HG03342 (cell line): ENCODE measurements around the gene SLC16A10.
"Not testable (repeated sequence)": the region's sequence is repeated elsewhere in the genome, so short reads cannot be mapped to it uniquely, and the experiment has no call there.

Experiments
- ATAC-seq: cut with Tn5 transposase; IDR thresholded peaks from one replicate; pipeline ENCODE4 v1.9.1; 2021; ENCODE audit warnings: mild to moderate bottlenecking, moderate library complexity; ENCODE audit not compliant: unreplicated experiment

SLC16A10 gene

GRCh38 chr6:111087106-111087835, at the start of gene SLC16A10:
TSS of gene SLC16A10 (plus strand) at chr6:111087503. CDS start at chr6:111087753, 250 bp downstream.
- ATAC-seq: peak; percentile 86

GRCh38 chr6:111038534-111039252, 48.6 kb upstream of the SLC16A10 start:
- peak; percentile 74 for ATAC-seq

- no peak for ATAC-seq
These were observed 45.4 kb upstream of the SLC16A10 start for GRCh38 chr6:111041917-111042316.

- no peak for ATAC-seq
These were observed 40.1 kb upstream of the SLC16A10 start for GRCh38 chr6:111047244-111047643.

GRCh38 chr6:111050261-111051023, 36.9 kb upstream of the SLC16A10 start:
- no peak for ATAC-seq

GRCh38 chr6:111052171-111052570, 35.1 kb upstream of the SLC16A10 start:
- no peak for ATAC-seq

GRCh38 chr6:111057074-111057752, 30.1 kb upstream of the SLC16A10 start:
- peak; percentile 71 for ATAC-seq

GRCh38 chr6:111061508-111061907, 25.8 kb upstream of the SLC16A10 start:
- no peak for ATAC-seq

- ATAC-seq: not testable (repeated sequence)
These were observed 25.3 kb upstream of the SLC16A10 start for GRCh38 chr6:111061985-111062384.

GRCh38 chr6:111062860-111063259, 24.4 kb upstream of the SLC16A10 start:
- not testable (repeated sequence) for ATAC-seq

GRCh38 chr6:111068109-111068865, 19.0 kb upstream of the SLC16A10 start:
- ATAC-seq: no peak

- no peak for ATAC-seq
These were observed 18.5 kb upstream of the SLC16A10 start for GRCh38 chr6:111068866-111069234.

- no peak for ATAC-seq
These were observed 17.8 kb upstream of the SLC16A10 start for GRCh38 chr6:111069382-111070104.

- ATAC-seq: no peak
These were observed 16.9 kb upstream of the SLC16A10 start for GRCh38 chr6:111070105-111071005.

- no peak for ATAC-seq
These were observed 14.4 kb upstream of the SLC16A10 start for GRCh38 chr6:111072801-111073360.

GRCh38 chr6:111074311-111074710, 13.0 kb upstream of the SLC16A10 start:
- no peak for ATAC-seq

GRCh38 chr6:111076024-111076695, 11.1 kb upstream of the SLC16A10 start:
- ATAC-seq: peak; percentile 48

GRCh38 chr6:111080698-111081097, 6.6 kb upstream of the SLC16A10 start:
- ATAC-seq: no peak
